NCI-H2171 treated with DMSO at 0.1 percent for 48 hours (cell line): ENCODE results near the gene SYNGAP1.
"Not testable (repeated sequence)": the region's sequence is repeated elsewhere in the genome, so short reads cannot be mapped to it uniquely, and the experiment has no call there.

Experiments used
- DNase-seq: peaks from one replicate; lab custom pipeline; 2025; lab: John Stamatoyannopoulos, UW

The SYNGAP1 gene

DNA sequence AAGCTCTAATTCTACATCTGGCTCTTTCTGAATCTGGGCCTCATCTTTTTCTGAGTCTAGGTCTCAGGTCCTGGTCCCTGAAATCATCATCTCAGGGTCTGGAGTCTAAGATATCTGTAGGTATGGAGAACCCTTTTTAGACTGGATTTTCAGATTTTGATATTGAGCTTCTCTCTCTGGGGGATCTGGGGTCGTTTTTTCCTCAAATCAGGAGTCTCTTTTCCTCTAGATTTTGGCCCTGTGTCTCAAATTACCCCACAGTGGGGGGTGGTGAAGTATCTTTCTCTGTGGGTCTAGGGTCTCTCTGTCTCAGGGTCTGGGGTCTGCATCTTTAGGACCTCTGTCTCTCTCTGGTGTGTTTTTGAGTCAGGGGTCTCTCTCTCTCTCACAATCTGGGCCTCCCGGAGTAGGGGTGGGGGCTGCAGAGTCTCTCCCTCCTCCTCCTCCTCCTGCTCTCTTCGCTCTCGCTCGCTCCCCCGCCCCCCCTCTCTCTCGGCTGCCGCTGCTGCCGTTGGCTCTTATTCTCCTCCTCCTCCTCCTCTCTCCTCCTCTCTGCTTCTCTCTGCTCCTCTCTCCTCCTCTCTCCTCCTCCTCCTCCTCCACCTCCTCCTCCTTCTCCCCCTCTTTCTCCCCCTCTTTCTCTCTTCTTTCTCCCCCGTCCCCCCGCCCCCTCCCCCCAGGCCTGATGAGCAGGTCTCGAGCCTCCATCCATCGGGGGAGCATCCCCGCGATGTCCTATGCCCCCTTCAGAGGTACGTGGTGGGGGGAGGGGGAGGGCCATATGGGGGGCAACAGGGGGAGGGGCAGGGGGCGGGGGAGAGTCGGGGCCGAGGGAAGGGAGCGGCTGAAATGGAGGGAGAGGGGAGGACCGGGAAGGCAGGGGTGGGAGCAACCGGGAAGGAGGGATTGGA is at the start of gene SYNGAP1:
SYNGAP1 (plus strand) TSS at position 486 of the 911 bp plus-strand sequence; CDS start at position 686, 200 bp downstream.
- DNase-seq, result peak; percentile 67

DNA sequence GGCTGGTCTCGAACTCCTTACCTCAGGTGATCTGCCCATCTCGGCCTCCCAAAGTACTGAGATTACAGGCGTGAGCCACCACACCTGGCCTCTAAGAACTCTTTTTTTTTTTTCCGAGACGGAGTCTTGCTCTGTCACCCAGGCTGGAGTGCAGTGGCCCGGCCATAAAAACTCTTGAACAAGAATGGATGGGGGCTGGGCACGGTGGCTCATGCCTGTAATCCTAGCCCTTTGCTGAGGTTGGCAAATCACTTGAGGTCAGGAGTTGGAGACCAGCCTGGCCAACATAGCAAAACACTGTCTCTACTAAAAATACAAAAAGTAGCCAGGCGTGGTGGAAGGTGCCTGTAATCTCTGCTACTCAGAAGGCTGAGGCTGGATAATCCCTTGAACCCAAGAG is 48.0 kb upstream of the SYNGAP1 start:
- DNase-seq, result not testable (repeated sequence)

DNA sequence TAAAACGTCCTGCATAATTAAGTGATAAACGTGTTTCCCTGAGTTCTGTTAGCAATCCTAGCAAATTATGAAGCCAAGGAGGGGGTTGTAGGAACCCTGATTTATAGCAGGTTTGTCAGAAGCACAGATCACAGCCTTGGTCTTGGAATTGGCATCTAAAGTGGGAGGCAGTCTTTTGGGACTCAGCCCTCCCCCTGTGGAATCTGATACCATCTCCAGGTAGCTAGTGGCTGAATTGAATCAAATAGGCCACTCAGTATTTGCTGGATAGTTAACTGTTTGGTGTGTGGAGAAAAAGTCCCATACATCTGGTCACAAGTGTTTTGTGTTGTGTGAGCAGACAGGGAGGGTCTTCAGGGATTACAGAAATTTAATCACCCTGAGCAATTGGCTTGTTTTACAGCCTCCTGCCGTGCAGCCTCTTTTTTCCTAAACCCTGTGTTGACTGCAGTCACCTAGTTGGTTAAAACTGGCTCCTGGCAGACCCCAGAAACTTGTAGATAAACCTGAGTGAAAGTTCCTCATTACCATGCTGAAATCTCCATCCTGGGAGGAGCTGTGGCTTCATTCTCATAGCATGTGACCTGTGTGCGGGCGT is 47.2 kb upstream of the SYNGAP1 start:
- DNase-seq, result peak; percentile 65

DNA sequence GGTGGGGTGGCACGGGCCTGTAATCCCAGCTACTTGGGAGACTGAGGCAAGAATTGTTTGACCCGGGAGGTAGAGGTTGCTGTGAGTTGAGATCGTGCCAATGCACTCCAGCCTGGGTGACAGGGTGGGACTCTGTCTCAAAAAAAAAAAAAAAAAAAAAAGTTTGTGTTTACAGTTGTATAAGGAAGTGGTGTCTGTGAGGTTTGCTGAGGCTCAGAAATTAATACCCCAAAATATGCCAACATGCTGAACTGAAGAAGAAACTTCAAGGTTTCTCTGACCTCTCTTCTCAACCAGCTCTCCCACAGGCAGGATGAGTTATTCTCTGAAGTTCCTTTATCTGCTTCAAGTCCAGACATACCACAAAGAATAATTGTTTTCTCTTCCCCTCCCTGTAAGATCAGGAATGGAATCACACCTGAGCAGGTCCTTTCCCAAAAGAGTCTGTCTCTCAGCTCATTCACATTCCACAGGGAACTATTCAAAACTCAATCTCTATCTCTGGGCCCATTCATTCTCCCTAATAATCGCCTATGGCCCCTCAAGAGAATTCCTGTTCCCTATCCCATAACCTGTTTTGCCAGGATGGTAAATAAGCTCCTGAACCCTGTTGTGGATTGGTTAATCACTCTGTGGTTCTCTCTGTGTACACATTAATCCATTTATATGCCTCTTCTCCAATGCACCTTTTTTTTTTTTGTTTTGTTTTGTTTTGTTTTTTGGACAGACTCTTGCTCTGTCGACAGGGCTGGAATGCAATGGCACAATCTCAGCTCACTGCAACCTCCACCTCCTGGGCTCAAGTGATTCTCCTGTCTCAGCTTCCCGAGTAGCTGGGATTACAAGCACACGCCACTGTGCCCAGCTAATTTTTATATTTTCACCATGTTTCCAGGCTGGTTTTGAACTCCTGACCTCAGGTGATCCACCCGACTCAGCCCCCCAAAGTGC is 45.6 kb upstream of the SYNGAP1 start:
- DNase-seq, result no peak

DNA sequence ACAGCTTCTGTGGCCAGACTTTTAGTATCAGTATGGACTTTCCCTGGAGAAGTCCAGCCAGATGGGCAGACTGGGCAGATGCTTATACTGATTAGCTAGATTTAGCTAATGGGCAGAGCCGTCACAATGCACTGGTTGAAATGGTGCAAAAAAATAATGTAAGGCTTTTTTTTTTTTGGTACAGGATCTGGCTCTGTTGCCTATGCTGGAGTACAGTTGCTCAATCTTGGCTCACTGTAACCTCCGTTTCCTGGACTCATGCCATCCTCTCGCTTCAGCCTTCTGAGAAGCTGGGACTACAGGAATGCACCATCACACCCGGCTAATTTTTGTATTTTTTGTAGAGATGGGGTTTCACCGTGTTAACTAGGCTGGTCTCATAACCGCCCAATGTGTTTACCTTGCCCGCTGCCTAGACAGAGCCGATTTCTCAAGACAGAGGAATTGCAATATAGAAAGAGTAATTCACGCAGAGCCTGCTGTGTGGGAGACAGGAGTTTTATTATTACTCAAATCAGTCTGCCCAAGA is 44.7 kb upstream of the SYNGAP1 start:
- peak; percentile 21 for DNase-seq

DNA sequence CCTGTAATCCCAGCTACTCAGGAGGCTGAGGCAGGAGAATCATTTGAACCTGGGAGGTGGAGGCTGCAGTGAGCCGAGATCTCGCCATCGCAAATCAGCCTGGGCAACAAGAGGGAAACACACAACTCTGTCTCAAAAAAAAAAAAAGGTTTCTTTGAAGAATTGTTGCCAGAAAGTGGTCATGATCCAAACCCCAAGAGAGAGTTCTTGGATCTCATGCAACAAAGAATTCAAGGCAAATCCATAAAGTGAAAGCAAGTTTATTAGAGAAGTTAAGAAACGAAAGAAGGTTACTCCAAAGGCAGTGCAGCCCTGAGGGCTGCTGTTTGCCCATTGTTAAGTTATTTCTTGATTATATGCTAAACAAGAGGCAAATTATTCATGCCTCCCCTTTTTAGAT is 42.7 kb upstream of the SYNGAP1 start:
- DNase-seq, result no peak

DNA sequence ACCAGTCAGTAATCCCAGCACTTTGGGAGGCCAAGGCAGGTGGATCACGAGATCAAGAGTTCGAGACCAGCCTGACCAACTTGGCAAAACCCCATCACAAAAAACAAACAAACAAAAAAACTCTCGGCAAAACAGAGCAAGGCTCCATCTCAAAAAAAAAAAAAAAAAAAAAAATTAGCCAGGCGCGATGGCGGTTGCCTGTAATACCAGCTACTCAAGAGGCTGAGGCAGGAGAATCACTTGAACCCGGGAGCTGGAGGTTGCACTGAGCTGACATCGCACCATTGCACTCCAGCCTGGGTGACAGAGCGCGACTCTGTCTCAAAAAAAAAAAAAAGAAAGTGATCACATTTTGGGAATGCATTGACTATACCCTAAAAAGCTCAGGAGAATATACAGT is 40.7 kb upstream of the SYNGAP1 start:
- DNase-seq, result not testable (repeated sequence)

DNA sequence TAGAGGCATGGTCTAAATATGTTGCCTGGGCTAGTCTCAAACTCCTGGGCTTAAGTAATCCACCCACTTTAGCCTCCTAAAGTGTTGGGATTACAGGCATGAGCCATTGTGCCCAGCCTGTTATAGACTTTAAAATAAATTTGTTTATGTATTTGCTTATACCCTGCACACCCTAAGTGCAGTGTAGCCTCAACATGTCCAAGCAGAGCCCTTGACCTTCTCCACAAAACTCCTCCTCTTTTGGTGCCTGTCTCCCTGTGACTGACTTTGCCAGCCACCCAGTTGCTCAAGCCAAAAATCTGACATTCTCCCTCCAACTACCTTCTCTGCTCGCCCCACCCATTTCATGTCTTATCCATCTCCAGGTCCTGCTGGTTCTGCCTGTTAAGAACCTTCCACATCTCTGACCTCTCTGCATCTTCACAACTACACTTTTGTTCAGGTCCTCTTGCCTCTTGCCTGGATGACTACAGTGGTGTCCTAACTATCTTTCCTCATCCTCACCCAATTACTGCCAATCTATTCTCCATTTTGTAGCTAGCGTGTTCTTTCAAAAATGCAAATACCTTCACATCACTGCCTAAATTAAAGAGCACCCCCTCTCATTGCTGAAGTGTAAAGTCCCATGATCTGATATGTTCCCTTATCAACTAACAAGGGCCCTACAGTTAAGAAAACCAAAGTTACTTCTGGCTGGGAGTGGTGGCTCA is 39.4 kb upstream of the SYNGAP1 start:
- DNase-seq, result no peak

DNA sequence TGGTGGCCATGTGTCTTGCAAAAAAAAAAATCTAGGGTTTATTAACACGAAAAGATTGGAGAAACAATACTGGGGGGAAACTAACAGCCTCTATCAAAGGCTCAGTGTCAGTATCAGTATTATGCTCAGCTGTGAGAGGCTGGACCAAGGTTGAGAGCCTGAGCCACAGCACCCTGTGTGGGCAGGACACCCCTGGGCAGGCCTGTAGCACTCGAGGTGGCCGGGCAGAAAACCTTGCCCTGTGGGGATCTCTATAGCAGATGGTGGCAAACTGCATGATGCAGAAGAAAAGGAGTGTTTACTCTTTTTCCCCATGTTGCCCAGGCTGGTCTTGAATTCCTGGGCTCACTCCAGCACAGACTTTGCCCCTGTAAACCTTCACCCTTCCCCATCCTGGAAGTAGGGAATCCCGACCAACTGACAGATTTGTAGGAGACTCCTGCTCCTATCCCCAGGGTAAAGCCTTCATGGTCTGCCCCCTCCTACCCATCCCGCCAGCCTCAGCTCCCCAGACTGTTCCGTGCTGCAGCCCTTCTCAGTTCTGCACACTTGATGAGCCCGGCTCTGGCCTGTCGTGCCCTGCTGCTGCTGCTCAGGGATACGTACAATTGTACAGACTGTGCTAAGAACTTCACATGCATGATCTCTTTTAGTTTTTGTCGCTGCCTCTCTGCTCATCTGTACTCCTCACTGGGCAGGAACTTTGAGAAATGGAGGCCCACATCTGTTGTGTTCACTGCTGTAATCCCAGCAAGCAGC is 36.3 kb upstream of the SYNGAP1 start:
- DNase-seq, result no peak

DNA sequence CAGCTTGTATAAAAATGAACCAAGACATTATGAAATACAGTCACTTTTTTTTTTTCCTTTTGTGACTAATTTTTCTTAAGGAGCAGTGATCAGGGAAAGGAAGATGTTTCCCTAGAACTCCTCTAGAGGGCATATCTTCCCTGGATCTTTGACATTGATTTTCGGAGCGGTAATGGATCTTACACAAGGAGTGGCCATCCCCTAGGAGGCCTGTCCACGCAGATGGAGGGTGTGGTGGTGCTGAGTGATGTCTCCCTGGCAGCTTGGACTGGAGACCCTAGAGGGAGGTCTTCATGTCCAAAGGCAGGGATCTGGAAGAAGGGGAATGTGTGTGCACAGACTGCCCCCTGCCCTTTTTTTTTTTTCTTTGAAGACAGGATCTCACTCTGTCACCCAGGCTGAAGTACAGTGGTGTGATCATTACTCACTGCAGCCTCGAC is 35.3 kb upstream of the SYNGAP1 start:
- DNase-seq, result peak; percentile 9

DNA sequence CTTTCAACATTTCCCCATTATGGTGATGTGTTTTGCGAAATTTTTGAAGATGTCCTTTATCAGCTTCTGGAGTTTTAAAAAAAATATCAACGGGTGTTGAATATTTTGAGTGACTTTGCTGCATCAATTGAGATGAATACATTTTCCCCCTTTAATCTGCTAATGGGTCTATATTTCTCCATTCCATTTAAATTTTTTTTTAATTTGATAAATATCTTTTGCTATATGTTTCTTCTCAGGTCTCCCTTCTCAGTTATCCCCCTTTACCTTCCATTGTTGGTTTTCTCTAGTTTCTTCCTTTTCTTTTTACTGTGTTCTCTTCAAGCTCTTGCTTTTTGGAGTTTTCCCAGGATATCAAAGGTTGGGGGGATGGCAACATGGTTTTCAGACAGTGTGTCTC is 29.7 kb upstream of the SYNGAP1 start:
- DNase-seq, result no peak

DNA sequence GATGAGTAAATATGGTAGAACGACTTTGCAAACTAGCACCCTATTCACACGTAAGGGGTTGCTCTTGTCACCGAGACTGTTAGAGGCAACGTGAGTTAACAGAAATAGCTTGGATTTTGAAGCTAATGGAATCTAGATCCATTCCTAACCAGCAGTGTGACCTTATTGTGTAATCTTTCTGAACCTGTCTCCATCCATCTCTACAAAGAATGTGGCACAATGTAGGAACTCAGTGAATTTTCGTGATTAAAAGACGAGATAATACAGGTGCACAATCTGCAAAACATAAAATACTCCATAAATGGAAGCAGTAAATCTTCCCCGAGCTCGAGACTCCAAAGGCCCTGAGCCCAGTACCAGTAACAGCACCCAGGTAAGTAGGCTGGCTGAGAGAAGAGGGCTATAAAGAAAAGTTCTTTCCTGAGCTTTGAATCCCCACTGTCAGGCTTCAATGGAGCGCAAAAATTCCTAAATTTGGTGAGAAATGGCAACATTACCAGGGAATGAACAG is 29.0 kb upstream of the SYNGAP1 start:
- DNase-seq, result no peak

DNA sequence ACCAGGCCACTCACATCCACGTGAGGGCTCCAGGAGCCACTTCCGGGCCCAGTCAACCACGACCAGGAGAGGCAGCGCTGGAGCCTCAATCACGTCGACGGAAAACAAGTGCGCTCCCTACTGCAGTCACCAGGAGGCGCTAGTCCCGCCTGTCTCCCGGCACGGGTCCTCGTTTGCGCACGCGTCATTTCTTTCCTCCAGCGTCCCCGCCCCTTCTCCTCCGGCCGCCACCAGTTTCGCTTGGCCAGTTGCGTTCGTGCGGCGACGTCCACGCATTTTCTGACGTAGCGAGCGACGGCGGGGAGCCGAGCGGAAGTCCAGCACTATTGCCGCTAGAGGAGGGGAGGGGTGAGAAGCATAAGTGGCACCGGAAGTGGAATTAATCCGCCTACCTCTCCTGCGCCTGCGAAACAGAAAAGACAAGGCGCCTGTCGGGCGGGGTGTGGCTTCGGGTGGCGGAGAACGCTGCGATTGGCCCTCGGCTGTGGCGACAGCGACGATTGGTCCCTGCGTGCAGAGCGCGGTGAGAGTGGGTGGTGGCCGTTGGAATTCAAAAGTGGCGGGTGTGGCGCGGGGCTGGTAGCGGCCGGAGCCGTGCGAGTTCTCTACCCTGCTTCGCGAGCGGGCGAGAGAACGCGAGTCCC is 28.5 kb upstream of the SYNGAP1 start, which contains the start of gene KIFC1:
KIFC1 (plus strand) TSS at position 546 of the 644 bp plus-strand sequence. CDS start 163 bp downstream, outside the sequence.
- peak; percentile 99 for DNase-seq

DNA sequence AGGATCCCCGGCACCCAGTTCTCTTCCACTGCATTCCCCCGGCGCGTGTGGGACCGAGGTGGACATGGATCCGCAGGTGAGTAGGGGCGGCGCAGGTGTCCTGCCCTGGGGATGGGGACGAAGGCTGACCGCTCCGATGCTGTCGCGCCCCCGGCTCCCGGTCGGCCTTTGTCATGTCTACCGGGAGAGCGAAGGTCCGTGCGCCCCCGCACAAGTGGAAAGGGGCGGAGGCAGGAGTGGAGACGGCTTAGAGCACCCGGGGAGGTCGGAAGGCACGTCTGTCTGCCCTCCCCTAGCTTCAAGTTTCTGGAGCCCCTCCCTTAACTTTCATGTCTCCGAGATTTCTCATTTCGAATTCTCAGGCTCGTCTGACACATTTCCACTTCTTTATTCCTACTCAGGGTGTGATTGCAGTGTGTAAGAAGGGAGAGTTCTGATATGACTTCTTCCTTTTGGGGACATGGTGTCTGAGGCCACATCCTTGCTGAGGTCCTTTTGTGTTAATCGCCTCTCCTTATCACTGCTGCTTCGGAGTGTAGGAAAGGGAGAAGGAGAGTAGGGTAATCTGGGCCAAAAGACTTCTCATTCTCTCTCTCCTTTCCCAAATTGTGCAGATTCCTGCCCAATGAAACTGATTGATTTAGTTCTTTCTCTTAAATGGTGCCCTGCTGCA is 27.8 kb upstream of the SYNGAP1 start:
- peak; percentile 19 for DNase-seq

DNA sequence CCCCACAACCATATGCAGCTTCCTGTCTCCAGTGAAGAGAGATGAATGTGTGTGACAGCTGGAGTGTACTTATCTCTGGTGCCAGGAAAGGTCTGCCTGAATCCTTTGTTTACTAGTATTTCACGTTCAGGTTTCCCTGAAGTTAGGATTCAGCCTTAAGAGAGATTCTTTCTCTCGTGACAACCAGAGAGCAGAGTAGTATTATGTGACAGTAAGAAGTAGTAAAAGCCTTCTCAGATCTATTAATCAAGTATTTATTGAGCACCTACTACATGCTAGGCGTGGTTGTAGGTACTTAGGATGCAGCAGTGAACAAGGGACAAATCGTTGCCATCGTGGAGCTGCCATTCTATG is 27.3 kb upstream of the SYNGAP1 start:
- DNase-seq, result peak; percentile 62

DNA sequence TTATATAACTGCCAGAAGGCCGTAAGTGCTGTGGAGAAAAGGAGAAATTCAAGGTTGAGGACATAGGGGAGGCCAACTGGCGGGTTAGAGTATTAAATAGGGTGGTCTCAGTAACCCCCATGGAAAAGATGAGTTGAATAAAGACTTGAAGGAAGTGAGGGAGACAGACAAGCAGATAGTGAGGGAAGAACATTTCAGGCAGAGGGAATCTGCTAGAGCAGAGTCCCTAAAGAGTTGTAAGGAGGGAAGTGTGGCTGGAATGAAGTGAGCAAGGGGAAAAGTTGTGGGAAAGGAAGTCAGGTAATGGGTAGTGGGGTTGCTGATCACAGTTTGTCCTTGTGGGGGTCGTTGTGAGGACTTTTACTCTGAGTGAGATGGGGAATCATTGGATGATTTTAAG is 26.9 kb upstream of the SYNGAP1 start:
- no peak for DNase-seq

DNA sequence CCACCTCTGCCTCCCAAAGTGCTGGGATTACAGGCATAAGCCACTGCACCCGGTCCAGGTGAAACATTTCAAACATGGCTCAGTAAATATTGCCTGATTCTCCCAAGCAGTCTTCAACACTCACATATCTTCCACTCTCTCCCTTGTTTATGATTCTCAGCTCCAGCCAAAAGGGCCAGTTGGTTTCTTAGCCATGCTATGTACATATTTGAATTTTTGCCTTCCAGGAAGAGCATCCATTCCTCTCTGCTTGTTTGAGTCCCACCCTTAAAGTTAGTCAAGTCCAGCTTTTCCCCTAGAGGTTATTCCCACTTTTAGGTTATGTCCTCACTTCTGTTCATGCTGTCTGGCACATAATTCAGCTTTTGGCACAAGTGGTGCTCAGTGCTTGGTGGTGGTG is 22.3 kb upstream of the SYNGAP1 start:
- DNase-seq, result no peak

DNA sequence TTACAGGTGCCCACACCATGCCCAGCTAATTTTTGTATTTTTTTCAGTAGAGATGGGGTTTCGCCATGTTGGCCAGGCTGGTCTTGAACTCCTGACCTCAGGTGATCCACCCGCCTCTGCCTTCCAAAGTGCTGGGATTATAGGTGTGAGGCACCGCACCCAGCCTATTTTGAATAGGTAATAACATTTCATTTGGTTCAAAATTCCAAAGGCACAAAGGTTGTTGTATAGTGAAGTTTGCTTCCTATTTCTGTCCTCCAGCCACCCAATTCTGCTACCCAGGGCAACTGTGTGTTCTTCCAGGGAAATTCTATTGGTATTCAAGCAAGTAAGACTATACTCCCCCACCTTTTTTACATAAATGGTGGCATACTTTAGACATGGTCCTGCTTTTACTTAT is 21.3 kb upstream of the SYNGAP1 start:
- DNase-seq, result not testable (repeated sequence)

DNA sequence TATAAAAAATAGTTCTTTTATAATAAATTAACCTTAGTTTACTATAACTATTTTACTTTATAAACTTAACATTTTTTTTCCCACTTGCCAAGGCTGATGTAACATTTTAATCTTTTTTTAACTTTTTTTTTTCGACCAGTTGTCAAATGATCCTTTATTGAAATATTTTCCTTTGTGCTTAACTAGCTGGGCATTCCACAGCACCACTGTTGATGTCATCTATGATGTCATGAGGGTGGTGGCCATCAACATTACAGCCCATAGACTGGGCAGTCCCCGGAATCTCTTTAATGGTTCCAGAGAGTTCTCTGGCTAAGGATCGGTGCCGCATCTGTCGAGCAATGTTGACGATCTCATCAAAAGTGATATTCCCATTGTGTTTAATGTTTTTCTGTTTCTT is 20.0 kb upstream of the SYNGAP1 start:
- not testable (repeated sequence) for DNase-seq
